HCT116 (cell line): Measurements from ENCODE around the gene BRD7.

Experiments used
- CTCF ChIP-seq, 3 experiments: fragments of 200-600 bp in 1 of 3; sonication (generic) in 1 of 3; IDR thresholded peaks in 2 of 3; conservative IDR thresholded peaks in 1 of 3; 2 replicates each; pipeline ENCODE4 v1.5.1; 2012 to 2017; ENCODE audit warnings: low read depth in 2 of 3, low read length in 2 of 3, antibody characterized with exemption in 1 of 3, borderline replicate concordance in 1 of 3, control low read depth in 1 of 3, mild to moderate bottlenecking in 1 of 3, mixed read lengths in 1 of 3, mixed run types in 1 of 3, moderate library complexity in 1 of 3; ENCODE audit not compliant: insufficient read depth in 1 of 3
- ELF1 ChIP-seq: IDR thresholded peaks from 2 replicates; pipeline ENCODE4 v1.6.1; 2012; ENCODE audit warnings: low read depth, borderline replicate concordance
- EZH2 ChIP-seq: fragments of 200-600 bp; sonication (generic); IDR thresholded peaks from 2 replicates; pipeline ENCODE4 v1.6.1; 2017; ENCODE audit warnings: antibody characterized with exemption, mixed run types
- EZH2phosphoT487 ChIP-seq: fragments of 200-600 bp; IDR thresholded peaks from 2 replicates; pipeline ENCODE4 v1.6.1; 2018; ENCODE audit warnings: antibody characterized with exemption, borderline replicate concordance
- MAX ChIP-seq: IDR thresholded peaks from 2 replicates; pipeline ENCODE4 v1.6.1; 2012
- POLR2AphosphoS5 ChIP-seq: IDR thresholded peaks from 2 replicates; pipeline ENCODE4 v1.6.1; 2011; ENCODE audit warnings: mild to moderate bottlenecking, low read depth, low read length, moderate library complexity
- SIN3A ChIP-seq: IDR thresholded peaks from 2 replicates; pipeline ENCODE4 v1.6.1; 2012; ENCODE audit warnings: low read depth
- ZBTB33 ChIP-seq: IDR thresholded peaks from 2 replicates; pipeline ENCODE4 v1.6.1; 2011; ENCODE audit warnings: mild to moderate bottlenecking, low read length, moderate library complexity; ENCODE audit not compliant: insufficient replicate concordance; ENCODE audit errors: extremely low read depth
- ZFX ChIP-seq: fragments of 450-650 bp; IDR thresholded peaks from 2 replicates; pipeline ENCODE4 v1.6.1; 2017
- ZNF274 ChIP-seq: fragments of 200-500 bp; sonication (Bioruptor generic); IDR thresholded peaks from 2 replicates; pipeline ENCODE4 v1.6.1; 2014; ENCODE audit warnings: mild to moderate bottlenecking, low read depth, low read length, inconsistent platforms

- TF ChIP-seq CTCF (IDR thresholded peaks at IDR 0.05 in 2 of 3, conservative IDR thresholded peaks at IDR 0.05 in 1 of 3; ENCODE audit: borderline replicate concordance in 1 of 3, insufficient read depth in 1 of 3, low read depth in 2 of 3, low read length in 2 of 3) (no peak), ZNF274 (no peak), EZH2phosphoT487 (no peak), EZH2 (no peak), POLR2AphosphoS5 (no peak), ZBTB33 (no peak), ELF1 (no peak), SIN3A (no peak), MAX (no peak), ZFX (no peak)
Observed at GRCh38 chr16:50296807-50297206, 72.0 kb downstream of the BRD7 start.
